A549 (cell line): ENCODE measurements around the gene UBTD1. TPM values are rescaled to one million over a fixed set of nuclear protein-coding genes. Genes with fewer than 3 reads are reported as not detected.

Experiments used
- ATAC-seq, 2 experiments: fragments of 200-7000 bp in 1 of 2; fragments of >200 bp in 1 of 2; cut with Nextera tagmentation in 1 of 2; cut with Tn5 transposase in 1 of 2; 3 replicates each; pipeline versions ENCODE4 v1.8.0 to v1.9.1; 2018 to 2020; ENCODE audit warnings: mild to moderate bottlenecking in 1 of 2, moderate library complexity in 1 of 2
- CTCF ChIA-PET: fragments of 300-600 bp; sonication (Branson Sonifier 250); formaldehyde crosslinking; extraction: SDS; loops from one replicate; lab custom pipeline; 2021; ENCODE audit warnings: antibody characterized with exemption, inconsistent platforms; lab: Yijun Ruan, JAX
- POLR2A ChIA-PET: fragments of 350-600 bp; formaldehyde crosslinking; extraction: SDS; loops from one replicate; lab custom pipeline; 2021; ENCODE audit warnings: antibody characterized with exemption, inconsistent platforms; lab: Yijun Ruan, JAX
- DNase-seq, 2 experiments: peaks; one replicate each; pipeline versions ENCODE4 v3.0.0 to v3.0.0-alpha.2; 2011 to 2016; ENCODE audit warnings: low read depth in 1 of 2, low spot score in 1 of 2
- FAIRE-seq: peaks from 2 replicates; lab custom pipeline; 2011; peaks lifted over from hg19 to GRCh38; lab: Jason Lieb, UNC
- H3K27ac ChIP-seq, 2 experiments: fragments of >200 bp; sonication (Bioruptor Twin); formaldehyde crosslinking; 3 replicates each; pipeline ENCODE4 v1.5.1; 2016 to 2017
- H3K4me1 ChIP-seq: fragments of >200 bp; sonication (Bioruptor Twin); formaldehyde crosslinking; 3 replicates; pipeline ENCODE4 v1.6.1; 2016
- H3K4me2 ChIP-seq: fragments of >200 bp; sonication (Bioruptor Twin); formaldehyde crosslinking; 3 replicates; pipeline ENCODE4 v1.6.1; 2016
- H3K4me3 ChIP-seq: fragments of >200 bp; sonication (Bioruptor Twin); formaldehyde crosslinking; 3 replicates; pipeline ENCODE4 v1.5.1; 2016
- H3K9me3 ChIP-seq: fragments of >200 bp; sonication (Bioruptor Twin); formaldehyde crosslinking; 3 replicates; pipeline ENCODE4 v1.6.1; 2016
- CBX2 ChIP-seq: fragments of 200-600 bp; sonication (generic); IDR thresholded peaks from 2 replicates; pipeline ENCODE4 v1.6.1; 2016; ENCODE audit warnings: low read depth, mild to moderate bottlenecking, borderline replicate concordance
- CEBPB ChIP-seq, 2 experiments: fragments of >200 bp in 1 of 2; sonication (Bioruptor Twin) in 1 of 2; formaldehyde crosslinking in 1 of 2; IDR thresholded peaks; 2 replicates each; pipeline ENCODE4 v1.6.1; 2012 to 2016
- EHF ChIP-seq: fragments of 250-450 bp; sonication (Bioruptor Pico); IDR thresholded peaks from 2 replicates; pipeline ENCODE4 v1.5.0; 2020; ENCODE audit warnings: mild to moderate bottlenecking
- EHMT2 ChIP-seq: fragments of 200-600 bp; sonication (generic); IDR thresholded peaks from 2 replicates; pipeline ENCODE4 v1.6.1; 2016; ENCODE audit warnings: antibody characterized with exemption, low read depth, mild to moderate bottlenecking, moderate library complexity
- ESRRA ChIP-seq: fragments of 150-350 bp; IDR thresholded peaks from 2 replicates; pipeline ENCODE4 v1.6.1; 2014; ENCODE audit warnings: mild to moderate bottlenecking, low read length, borderline replicate concordance
- FOSB ChIP-seq: fragments of 250-450 bp; sonication (Bioruptor Pico); IDR thresholded peaks from 2 replicates; pipeline ENCODE4 v1.5.0; 2020; ENCODE audit warnings: mild to moderate bottlenecking, moderate library complexity
- HEYL ChIP-seq: fragments of 250-450 bp; sonication (Bioruptor Pico); IDR thresholded peaks from 2 replicates; pipeline ENCODE4 v1.8.0; 2021; ENCODE audit warnings: mild to moderate bottlenecking, moderate library complexity
- JUN ChIP-seq, 2 experiments: fragments of >200 bp; sonication (Bioruptor Twin); formaldehyde crosslinking; IDR thresholded peaks; 2 replicates in 1 of 2; 3 replicates in 1 of 2; pipeline ENCODE4 v1.6.1; 2016 to 2017
- MAFK ChIP-seq: fragments of 450-650 bp; IDR thresholded peaks from 2 replicates; pipeline ENCODE4 v1.6.1; 2014; ENCODE audit not compliant: partially characterized antibody
- MAX ChIP-seq: IDR thresholded peaks from 2 replicates; pipeline ENCODE4 v1.6.1; 2012
- MAZ ChIP-seq: fragments of 150-350 bp; IDR thresholded peaks from 2 replicates; pipeline ENCODE4 v1.6.1; 2014; ENCODE audit warnings: antibody characterized with exemption, low read depth, low read length, borderline replicate concordance
- POLR2A ChIP-seq: IDR thresholded peaks from 2 replicates; pipeline ENCODE4 v1.6.1; 2012; ENCODE audit warnings: mild to moderate bottlenecking, low read length
- POLR2AphosphoS2 ChIP-seq: conservative IDR thresholded peaks from 2 replicates; pipeline ENCODE4 v1.6.1; 2012; ENCODE audit warnings: low read length, improper control_type of control experiment, inconsistent platforms
- RAD21 ChIP-seq, 2 experiments: fragments of >200 bp in 1 of 2; sonication (Bioruptor Twin) in 1 of 2; formaldehyde crosslinking in 1 of 2; IDR thresholded peaks in 1 of 2; conservative IDR thresholded peaks in 1 of 2; 2 replicates in 1 of 2; 3 replicates in 1 of 2; pipeline ENCODE4 v1.6.1; 2012 to 2018; ENCODE audit warnings: inconsistent platforms in 1 of 2
- RCOR1 ChIP-seq: fragments of 150-350 bp; IDR thresholded peaks from 2 replicates; pipeline ENCODE4 v1.6.1; 2014; ENCODE audit warnings: antibody characterized with exemption, low read length, low read depth
- RNF2 ChIP-seq: fragments of 200-600 bp; sonication (generic); IDR thresholded peaks from 2 replicates; pipeline ENCODE4 v1.6.1; 2016; ENCODE audit warnings: low read depth, mild to moderate bottlenecking, antibody characterized with exemption, moderate library complexity, borderline replicate concordance
- SMC3 ChIP-seq: fragments of >200 bp; sonication (Bioruptor Twin); formaldehyde crosslinking; IDR thresholded peaks from 3 replicates; pipeline ENCODE4 v1.6.1; 2018; ENCODE audit warnings: inconsistent platforms
- SREBF2 ChIP-seq: fragments of 450-650 bp; IDR thresholded peaks from 2 replicates; pipeline ENCODE4 v1.6.1; 2014; ENCODE audit warnings: mild to moderate bottlenecking, moderate library complexity
- TP53 ChIP-seq: fragments of 250-450 bp; sonication (Bioruptor Pico); IDR thresholded peaks from 2 replicates; pipeline ENCODE4 v1.5.0; 2021; ENCODE audit warnings: mild to moderate bottlenecking, moderate library complexity
- USF2 ChIP-seq: fragments of 450-650 bp; IDR thresholded peaks from 2 replicates; pipeline ENCODE4 v1.6.1; 2014; ENCODE audit warnings: antibody characterized with exemption
- ZC3H11A ChIP-seq: fragments of 450-650 bp; IDR thresholded peaks from 2 replicates; pipeline ENCODE4 v1.6.1; 2014; ENCODE audit warnings: antibody characterized with exemption, mild to moderate bottlenecking
- ZFP36 ChIP-seq: fragments of 450-650 bp; IDR thresholded peaks from 2 replicates; pipeline ENCODE4 v1.6.1; 2014; ENCODE audit warnings: borderline replicate concordance; ENCODE audit not compliant: partially characterized antibody
- WGBS: methylation state at CpG from one replicate; pipeline ENCODE4 v1.1.6; 2017; ENCODE audit errors: missing lambda C conversion rate; 5-methylcytosine and 5-hydroxymethylcytosine counted together
- polyA plus RNA-seq, 4 experiments: library from polyadenylated mRNA; depleted of rRNA in 3 of 4; stranded (reverse); fragments of >200 nt; fragmentation: RNase III in 1 of 4; extraction: RNeasy Plus Mini Kit Qiagen cat#74134 plus additional on column Dnase treatment in 1 of 4; gene quantifications; 2 replicates in 3 of 4; 3 replicates in 1 of 4; pipeline ENCODE4 v1.2.3, GENCODE V29; 2011 to 2017
- TF ChIP-seq, protein P1 (sequence below): fragments of 200-600 bp; sonication (generic); IDR thresholded peaks from 2 replicates; pipeline ENCODE4 v1.6.1; 2016; ENCODE audit warnings: antibody characterized with exemption, mild to moderate bottlenecking, moderate library complexity
- TF ChIP-seq, protein P2 (sequence below): fragments of >200 bp; sonication (Bioruptor Twin); formaldehyde crosslinking; IDR thresholded peaks from 3 replicates; pipeline ENCODE4 v1.5.1; 2016

Gene UBTD1
- polyA plus RNA-seq, 2 of the 4 experiments (the other 2 are of a cell fraction), result 5.9 to 11.6 TPM

GRCh38 chr10:97571622-97572021 lies 72.9 kb downstream of the UBTD1 start:
- TF ChIP-seq EHF (CRISPR knock-in tag), result no peak
- TF ChIP-seq EHMT2, result no peak
- TF ChIP-seq ESRRA, result no peak
- TF ChIP-seq JUN (IDR thresholded peaks at IDR 0.05), result no peak
- no peak for TF ChIP-seq FOSB (CRISPR knock-in tag)
- TF ChIP-seq TP53 (CRISPR knock-in tag), result no peak
- TF ChIP-seq, protein P1, sequence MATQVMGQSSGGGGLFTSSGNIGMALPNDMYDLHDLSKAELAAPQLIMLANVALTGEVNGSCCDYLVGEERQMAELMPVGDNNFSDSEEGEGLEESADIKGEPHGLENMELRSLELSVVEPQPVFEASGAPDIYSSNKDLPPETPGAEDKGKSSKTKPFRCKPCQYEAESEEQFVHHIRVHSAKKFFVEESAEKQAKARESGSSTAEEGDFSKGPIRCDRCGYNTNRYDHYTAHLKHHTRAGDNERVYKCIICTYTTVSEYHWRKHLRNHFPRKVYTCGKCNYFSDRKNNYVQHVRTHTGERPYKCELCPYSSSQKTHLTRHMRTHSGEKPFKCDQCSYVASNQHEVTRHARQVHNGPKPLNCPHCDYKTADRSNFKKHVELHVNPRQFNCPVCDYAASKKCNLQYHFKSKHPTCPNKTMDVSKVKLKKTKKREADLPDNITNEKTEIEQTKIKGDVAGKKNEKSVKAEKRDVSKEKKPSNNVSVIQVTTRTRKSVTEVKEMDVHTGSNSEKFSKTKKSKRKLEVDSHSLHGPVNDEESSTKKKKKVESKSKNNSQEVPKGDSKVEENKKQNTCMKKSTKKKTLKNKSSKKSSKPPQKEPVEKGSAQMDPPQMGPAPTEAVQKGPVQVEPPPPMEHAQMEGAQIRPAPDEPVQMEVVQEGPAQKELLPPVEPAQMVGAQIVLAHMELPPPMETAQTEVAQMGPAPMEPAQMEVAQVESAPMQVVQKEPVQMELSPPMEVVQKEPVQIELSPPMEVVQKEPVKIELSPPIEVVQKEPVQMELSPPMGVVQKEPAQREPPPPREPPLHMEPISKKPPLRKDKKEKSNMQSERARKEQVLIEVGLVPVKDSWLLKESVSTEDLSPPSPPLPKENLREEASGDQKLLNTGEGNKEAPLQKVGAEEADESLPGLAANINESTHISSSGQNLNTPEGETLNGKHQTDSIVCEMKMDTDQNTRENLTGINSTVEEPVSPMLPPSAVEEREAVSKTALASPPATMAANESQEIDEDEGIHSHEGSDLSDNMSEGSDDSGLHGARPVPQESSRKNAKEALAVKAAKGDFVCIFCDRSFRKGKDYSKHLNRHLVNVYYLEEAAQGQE, result no peak
- no peak for TF ChIP-seq RNF2
- TF ChIP-seq USF2, result no peak
- no peak for TF ChIP-seq MAFK
- no peak for TF ChIP-seq MAZ
- no peak for TF ChIP-seq SREBF2
- TF ChIP-seq POLR2AphosphoS2, result no peak
- TF ChIP-seq HEYL, result no peak
- no peak for TF ChIP-seq RCOR1
- no peak for TF ChIP-seq POLR2A
- no peak for TF ChIP-seq ZC3H11A
- TF ChIP-seq ZFP36, result no peak
- H3K4me1 ChIP-seq, result peaks cover 56% of the 10 kb centered on the region
- no peaks in the 10 kb centered on the region for H3K9me3 ChIP-seq
- H3K4me3 ChIP-seq, result no peak overlapping the region
- H3K27ac ChIP-seq, result peak overlapping the region; percentile 91 to 93
- peak overlapping the region; percentile 72 for H3K4me2 ChIP-seq
- ATAC-seq, result no peak
- ChIA-PET CTCF (interaction anchor here (0.6 to 33.8 kb wide), 44 partner anchors 15 to 189 kb away, joined by 3 to 1048 read pairs (median 5); partner anchors contain the start of genes AVPI1, C10orf62, HOGA1 and MORN4), POLR2A (interaction anchor here (0.6 to 1.0 kb wide), 3 partner anchors 13 to 41 kb away, joined by 3 to 4 read pairs (median 3); partner anchors contain the start of gene HOGA1)
- FAIRE-seq, result no peak
- no peak for DNase-seq
- WGBS, result 73% methylated on average over 3 of the region's 3 CpGs

DNA sequence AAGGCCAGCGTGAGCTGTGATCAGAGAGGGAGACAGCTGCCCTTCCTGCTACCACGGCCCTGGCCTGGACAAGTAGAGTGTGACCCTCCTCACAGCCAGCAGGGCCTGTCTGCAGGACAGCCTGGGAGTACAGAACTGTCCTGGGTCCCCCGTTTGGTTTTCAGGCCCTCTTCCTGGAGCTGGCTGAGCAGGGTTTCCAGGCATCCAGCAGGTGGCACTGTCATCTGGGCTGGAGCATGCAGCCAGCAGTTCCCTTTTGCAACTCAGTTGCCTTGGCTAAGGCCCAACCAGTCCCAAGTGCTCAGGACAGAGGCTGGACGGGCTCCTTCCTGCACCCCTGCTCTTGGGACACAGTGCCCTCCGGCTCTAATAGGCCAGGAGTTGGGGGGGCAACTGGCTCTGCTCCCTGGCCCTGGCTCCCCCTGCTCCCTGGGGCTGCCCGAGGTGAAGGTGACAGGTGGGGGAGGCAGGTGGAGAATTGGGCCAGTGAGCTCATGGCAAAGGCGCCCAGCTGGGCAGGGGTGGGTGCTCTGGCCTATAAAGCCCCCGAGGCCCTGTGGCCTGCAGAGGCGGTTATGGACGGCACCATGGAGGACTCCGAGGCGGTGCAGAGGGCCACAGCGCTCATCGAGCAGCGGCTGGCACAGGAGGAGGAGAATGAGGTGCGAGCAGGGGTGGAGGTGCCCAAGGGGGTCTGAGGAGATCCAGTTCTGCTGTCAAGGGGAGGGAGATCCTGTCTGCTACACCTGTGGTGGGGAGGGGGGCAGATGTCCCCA lies 73.7 kb downstream of the UBTD1 start, which contains the start of gene ANKRD2:
TSS of gene ANKRD2 (plus strand) at position 566 of the 776 bp plus-strand sequence. CDS start at position 576, 10 bp downstream.
- peak; percentile 81 to 86 for DNase-seq
- 55% methylated on average over 14 of the region's 16 CpGs for WGBS
- TF ChIP-seq JUN (IDR thresholded peaks at IDR 0.05) (no peak), CBX2 (no peak), MAX (peak; percentile 69), SMC3 (peak; percentile 97), RAD21 (conservative IDR thresholded peaks at IDR 0.05 in 1 of 2, IDR thresholded peaks at IDR 0.05 in 1 of 2) (peak; percentile 95 to 96), CEBPB (IDR thresholded peaks at IDR 0.05) (peak in 1 of 2 experiments; percentile 77; a peak in 2 of 4 replicates)
- TF ChIP-seq, protein P2, sequence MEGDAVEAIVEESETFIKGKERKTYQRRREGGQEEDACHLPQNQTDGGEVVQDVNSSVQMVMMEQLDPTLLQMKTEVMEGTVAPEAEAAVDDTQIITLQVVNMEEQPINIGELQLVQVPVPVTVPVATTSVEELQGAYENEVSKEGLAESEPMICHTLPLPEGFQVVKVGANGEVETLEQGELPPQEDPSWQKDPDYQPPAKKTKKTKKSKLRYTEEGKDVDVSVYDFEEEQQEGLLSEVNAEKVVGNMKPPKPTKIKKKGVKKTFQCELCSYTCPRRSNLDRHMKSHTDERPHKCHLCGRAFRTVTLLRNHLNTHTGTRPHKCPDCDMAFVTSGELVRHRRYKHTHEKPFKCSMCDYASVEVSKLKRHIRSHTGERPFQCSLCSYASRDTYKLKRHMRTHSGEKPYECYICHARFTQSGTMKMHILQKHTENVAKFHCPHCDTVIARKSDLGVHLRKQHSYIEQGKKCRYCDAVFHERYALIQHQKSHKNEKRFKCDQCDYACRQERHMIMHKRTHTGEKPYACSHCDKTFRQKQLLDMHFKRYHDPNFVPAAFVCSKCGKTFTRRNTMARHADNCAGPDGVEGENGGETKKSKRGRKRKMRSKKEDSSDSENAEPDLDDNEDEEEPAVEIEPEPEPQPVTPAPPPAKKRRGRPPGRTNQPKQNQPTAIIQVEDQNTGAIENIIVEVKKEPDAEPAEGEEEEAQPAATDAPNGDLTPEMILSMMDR, result peak; percentile 93
- TF ChIP-seq, all 56 proteins: peak for 5
- POLR2A ChIA-PET, result interaction anchor here (0.6 to 1.0 kb wide), 3 partner anchors 12 to 41 kb away, joined by 3 to 4 read pairs (median 3); partner anchors contain the start of gene HOGA1
- FAIRE-seq, result peak; percentile 94
- peak; percentile 72 to 79 for ATAC-seq
- CTCF ChIA-PET, result interaction anchor here (0.6 to 33.8 kb wide), 46 partner anchors 15 to 189 kb away, joined by 3 to 1048 read pairs (median 5); partner anchors contain the start of genes AVPI1, C10orf62, HOGA1 and MORN4
- no peak within 1 kb of the TSS for H3K4me3 ChIP-seq
- peak within 1 kb of the TSS; percentile 91 to 93 for H3K27ac ChIP-seq
- no peaks in the 10 kb centered on the region for H3K9me3 ChIP-seq
- H3K4me1 ChIP-seq, result peaks cover 63% of the 10 kb centered on the region
- peak within 1 kb of the TSS; percentile 72 for H3K4me2 ChIP-seq
